H1 (cell line): ENCODE data around the gene AK8. TPM values are rescaled to one million over a fixed set of nuclear protein-coding genes. Genes with fewer than 3 reads are reported as not detected.

Experiments
- CTBP2 ChIP-seq: IDR thresholded peaks from 2 replicates; pipeline ENCODE4 v1.7.0; 2011; ENCODE audit warnings: borderline replicate concordance, mild to moderate bottlenecking, moderate library complexity, mixed read lengths, low read length; ENCODE audit not compliant: insufficient read depth, insufficient read length
- EGR1 ChIP-seq: IDR thresholded peaks from 2 replicates; pipeline ENCODE4 v1.6.1; 2011; ENCODE audit warnings: low read depth, low read length, borderline replicate concordance
- FOSL1 ChIP-seq: IDR thresholded peaks from 2 replicates; pipeline ENCODE4 v1.6.1; 2011; ENCODE audit warnings: mild to moderate bottlenecking, low read depth, low read length, moderate library complexity; ENCODE audit not compliant: insufficient read depth
- PHF8 ChIP-seq: fragments of 200-600 bp; sonication (generic); conservative IDR thresholded peaks from 2 replicates; pipeline ENCODE4 v1.7.1; 2012; ENCODE audit warnings: low read depth, mild to moderate bottlenecking, inconsistent platforms, low read length, moderate library complexity
- RBBP5 ChIP-seq: IDR thresholded peaks from 2 replicates; pipeline ENCODE4 v1.7.1; 2012; ENCODE audit warnings: low read depth, mild to moderate bottlenecking, inconsistent platforms, low read length, moderate library complexity, borderline replicate concordance
- SP1 ChIP-seq: IDR thresholded peaks from 2 replicates; pipeline ENCODE4 v1.6.1; 2011; ENCODE audit warnings: low read depth, low read length
- SRF ChIP-seq: IDR thresholded peaks from 2 replicates; pipeline ENCODE4 v1.6.1; 2011; ENCODE audit warnings: mild to moderate bottlenecking, low read depth, low read length, moderate library complexity
- TBP ChIP-seq: IDR thresholded peaks from 2 replicates; pipeline ENCODE4 v1.6.1; 2011; ENCODE audit warnings: low read depth, low read length, improper control_type of control experiment
- YY1 ChIP-seq: IDR thresholded peaks from 2 replicates; pipeline ENCODE4 v1.6.1; 2011; ENCODE audit warnings: low read depth, mild to moderate bottlenecking, low read length
- polyA plus RNA-seq, 7 experiments: library from polyadenylated mRNA; depleted of rRNA in 3 of 7; stranded (reverse) in 5 of 7; unstranded in 2 of 7; fragments of >200 nt in 5 of 7; fragments of 200-250 nt in 2 of 7; gene quantifications; 1 replicate in 5 of 7; 2 replicates in 1 of 7; 4 replicates in 1 of 7; pipeline versions ENCODE4 v1.2.1 to v1.2.3, GENCODE V29; 2011 to 2013; ENCODE audit warnings: missing spikeins in 2 of 7, mixed read lengths in 2 of 7
- total RNA-seq: library from RNA; stranded (reverse); fragmentation: NEBNext Ultra II Directional; extraction: Animal tissue kit (Norgen Biotek cat#: 25700); gene quantifications from 2 replicates; pipeline ENCODE4 v1.2.1, GENCODE V29; 2021

AK8 gene
- total and polyA plus RNA-seq, 2 of the 8 experiments (the other 6 are each of a cell fraction or from before 2014, with no cell fraction given): 0.35 to 0.48 TPM

DNA sequence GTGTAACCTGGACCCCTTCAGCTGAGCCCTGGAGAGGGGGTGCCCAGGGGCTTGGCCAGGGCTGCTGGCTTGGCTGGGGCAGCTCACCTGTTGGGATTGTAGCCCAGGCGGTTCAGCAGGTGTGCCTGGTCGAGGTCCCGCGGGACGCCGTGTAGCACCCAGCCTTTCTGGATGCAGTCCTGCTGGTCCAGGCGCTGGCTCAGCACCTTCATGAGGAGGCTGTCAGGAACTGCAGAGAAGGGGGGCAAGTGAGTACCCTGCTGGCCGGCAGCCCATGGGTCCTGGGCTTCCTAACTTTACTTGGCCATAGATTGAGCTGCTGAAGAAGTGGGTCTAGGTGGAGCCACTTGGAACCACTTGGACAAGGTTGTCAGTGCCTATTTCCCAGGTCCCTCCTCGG, 85.5 kb downstream of the AK8 start (continued):
- TF ChIP-seq PHF8 (no peak), YY1 (no peak), RBBP5 (no peak), CTBP2 (no peak), TBP (no peak), SP1 (no peak), FOSL1 (no peak), SRF (no peak), EGR1 (no peak)
- TF ChIP-seq, all 59 proteins: peak for 0
